Kidney (tissue), 14 donors: Measurements from ENCODE around the gene TCF15. TPM values are rescaled to one million over a fixed set of nuclear protein-coding genes. Genes with fewer than 3 reads are reported as not detected.

ENCODE experiments used
- DNase-seq, 5 donors: peaks; one replicate each; pipeline ENCODE4 v3.0.0-alpha.2; 2013 to 2020
- FAIRE-seq: peaks from 2 replicates; lab custom pipeline; 2012; peaks lifted over from hg19 to GRCh38; lab: Jason Lieb, UNC
- H3K27ac ChIP-seq, 2 donors: one replicate each; pipeline ENCODE4 v1.7.0; 2013; ENCODE audit warnings: low read depth in 2 of 2, low read length in 2 of 2, inconsistent platforms in 1 of 2
- H3K27me3 ChIP-seq: one replicate; pipeline ENCODE4 v1.7.1; 2013; ENCODE audit warnings: low read length, inconsistent platforms; ENCODE audit not compliant: control insufficient read depth, insufficient read depth
- H3K36me3 ChIP-seq, 3 donors: one replicate each; pipeline versions ENCODE4 v1.7.0 to v1.7.1; 2013; ENCODE audit warnings: low read length in 3 of 3, control low read depth in 1 of 3, inconsistent platforms in 1 of 3; ENCODE audit not compliant: insufficient read depth in 3 of 3, control insufficient read depth in 2 of 3
- H3K4me1 ChIP-seq, 3 donors: one replicate each; pipeline versions ENCODE4 v1.7.0 to v1.7.1; 2013; ENCODE audit warnings: low read length in 3 of 3, inconsistent platforms in 1 of 3, low read depth in 1 of 3; ENCODE audit not compliant: control insufficient read depth in 2 of 3, insufficient read depth in 2 of 3
- H3K4me3 ChIP-seq, 3 donors: one replicate each; pipeline versions ENCODE4 v1.7.0 to v1.8.1; 2013; ENCODE audit warnings: low read length in 3 of 3, control low read depth in 1 of 3, inconsistent platforms in 1 of 3
- H3K9ac ChIP-seq, 3 donors: one replicate each; pipeline versions ENCODE4 v1.7.0 to v1.7.1; 2013; ENCODE audit warnings: low read length in 3 of 3, control low read depth in 1 of 3, inconsistent platforms in 1 of 3
- H3K9me3 ChIP-seq, 3 donors: one replicate each; pipeline versions ENCODE4 v1.7.0 to v1.7.1; 2013; ENCODE audit warnings: low read length in 3 of 3, control low read depth in 1 of 3, inconsistent platforms in 1 of 3; ENCODE audit not compliant: control insufficient read depth in 2 of 3, insufficient read depth in 1 of 3
- intact Hi-C: fragments of 100-400 bp; cut with DNase I; formaldehyde crosslinking; loops from one replicate; pipeline ENCODE4 v1.11.1; 2022
- polyA plus RNA-seq: library from polyadenylated mRNA; stranded (reverse); fragments of 350-450 nt; fragmentation: Illumina TruSeq; extraction: RNeasy Lipid Tissue Mini Kit (QIAGEN cat#74804); gene quantifications from one replicate; pipeline ENCODE4 v1.2.3, GENCODE V29; 2014; ENCODE audit warnings: low read depth, low replicate concordance; ENCODE audit not compliant: insufficient read depth
- total RNA-seq: library from RNA; stranded (reverse); fragmentation: NEBNext Ultra II Directional; extraction: Animal tissue kit (Norgen Biotek cat#: 25700); gene quantifications from one replicate; pipeline ENCODE4 v1.2.1, GENCODE V29; 2021
- TF ChIP-seq, protein P1 (sequence below): IDR thresholded peaks from 3 replicates; pipeline ENCODE4 v1.5.1; 2012; ENCODE audit warnings: mild to moderate bottlenecking, moderate library complexity, borderline replicate concordance; ENCODE audit not compliant: insufficient read depth; ENCODE audit errors: extremely low read depth
- donor health status: control.
- donor health status: control.
- donor health status: control.
- donor health status: control.
- donor health status: control.
- donor health status: DM: yes; HTN: yes; CAD: no.
- donor health status: Normal renal cell carcinoma (clear cell type).

Gene TCF15
- total and polyA plus RNA-seq, 2 donors from 2014 or later: 0.63 to 1.6 TPM

DNA sequence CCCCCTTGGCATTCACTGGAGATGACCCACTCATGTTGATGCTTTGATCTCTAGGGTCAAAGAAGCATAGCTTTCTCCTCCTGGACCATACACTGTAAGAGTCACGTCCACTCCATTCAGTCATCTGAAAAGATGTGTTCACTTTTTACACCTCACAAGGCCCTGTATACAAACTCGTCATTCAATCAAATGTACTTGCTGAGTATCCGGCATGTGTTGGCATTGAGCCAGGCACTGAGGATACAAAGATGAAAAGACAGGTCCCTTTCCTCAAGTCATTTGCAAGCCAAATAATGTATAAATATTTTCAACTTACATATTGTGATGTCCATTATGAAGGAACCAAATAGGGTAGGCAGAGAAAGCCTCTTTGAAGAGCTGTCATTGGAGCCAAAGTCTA lies 34.0 kb downstream of the TCF15 start:
- H3K27me3 ChIP-seq: no peaks in the 10 kb centered on the region
- intact Hi-C loops: no loop called here
- H3K4me1 ChIP-seq: peaks cover 0 to 5% (median 0%) of the 10 kb centered on the region in 3 donors
- TF ChIP-seq, protein P1, sequence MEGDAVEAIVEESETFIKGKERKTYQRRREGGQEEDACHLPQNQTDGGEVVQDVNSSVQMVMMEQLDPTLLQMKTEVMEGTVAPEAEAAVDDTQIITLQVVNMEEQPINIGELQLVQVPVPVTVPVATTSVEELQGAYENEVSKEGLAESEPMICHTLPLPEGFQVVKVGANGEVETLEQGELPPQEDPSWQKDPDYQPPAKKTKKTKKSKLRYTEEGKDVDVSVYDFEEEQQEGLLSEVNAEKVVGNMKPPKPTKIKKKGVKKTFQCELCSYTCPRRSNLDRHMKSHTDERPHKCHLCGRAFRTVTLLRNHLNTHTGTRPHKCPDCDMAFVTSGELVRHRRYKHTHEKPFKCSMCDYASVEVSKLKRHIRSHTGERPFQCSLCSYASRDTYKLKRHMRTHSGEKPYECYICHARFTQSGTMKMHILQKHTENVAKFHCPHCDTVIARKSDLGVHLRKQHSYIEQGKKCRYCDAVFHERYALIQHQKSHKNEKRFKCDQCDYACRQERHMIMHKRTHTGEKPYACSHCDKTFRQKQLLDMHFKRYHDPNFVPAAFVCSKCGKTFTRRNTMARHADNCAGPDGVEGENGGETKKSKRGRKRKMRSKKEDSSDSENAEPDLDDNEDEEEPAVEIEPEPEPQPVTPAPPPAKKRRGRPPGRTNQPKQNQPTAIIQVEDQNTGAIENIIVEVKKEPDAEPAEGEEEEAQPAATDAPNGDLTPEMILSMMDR: no peak
- no peaks in the 10 kb centered on the region for H3K36me3 ChIP-seq
- no peaks in the 10 kb centered on the region for H3K9me3 ChIP-seq
- DNase-seq: no peak
- no peak overlapping the region for H3K9ac ChIP-seq
- FAIRE-seq: no peak
- no peak overlapping the region for H3K27ac ChIP-seq
- H3K4me3 ChIP-seq: no peak overlapping the region

- H3K9ac ChIP-seq: no peak overlapping the region
- no peak overlapping the region for H3K27ac ChIP-seq
- H3K36me3 ChIP-seq: no peaks in the 10 kb centered on the region
- H3K27me3 ChIP-seq: no peaks in the 10 kb centered on the region
- TF ChIP-seq, protein P1: no peak
- FAIRE-seq (no peak), DNase-seq (no peak)
- H3K4me1 ChIP-seq: peaks cover 0 to 5% (median 0%) of the 10 kb centered on the region in 3 donors
- no peaks in the 10 kb centered on the region for H3K9me3 ChIP-seq
- intact Hi-C loops: no loop called here
- no peak overlapping the region for H3K4me3 ChIP-seq
Observed at GRCh38 chr20:575230-575629, 34.9 kb downstream of the TCF15 start.

DNA sequence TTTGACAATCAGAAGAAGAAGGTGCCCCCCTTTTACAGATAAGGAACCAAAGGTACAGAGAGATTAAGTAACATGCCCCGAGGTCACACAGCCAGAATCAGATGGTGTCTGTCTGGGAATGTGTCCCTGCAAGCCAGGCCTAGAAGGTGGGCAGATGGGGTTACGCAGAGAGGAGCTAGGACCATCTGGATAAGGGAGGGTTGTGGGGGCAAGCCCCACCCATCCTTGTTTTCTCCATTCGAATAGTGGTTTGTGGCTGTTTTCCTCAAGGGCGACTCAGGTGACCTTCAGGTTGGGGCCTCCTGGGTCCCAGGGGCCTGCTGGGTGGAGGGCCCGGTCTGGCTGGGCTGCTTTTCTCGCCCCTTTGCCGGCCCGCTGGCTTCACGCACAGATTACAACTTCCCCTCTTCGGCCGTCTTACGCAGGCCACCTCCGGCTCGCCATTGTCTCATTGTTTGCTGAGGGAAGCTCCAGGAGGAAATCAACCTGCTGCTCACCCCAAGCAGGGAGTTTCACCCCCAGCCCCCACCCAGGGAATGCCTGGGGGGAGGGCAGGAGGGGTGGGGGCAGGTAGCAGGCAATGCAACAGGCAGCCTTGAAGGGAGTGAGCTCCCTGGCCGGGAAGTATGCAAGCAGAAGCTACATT lies 35.7 kb downstream of the TCF15 start:
- Histone ChIP-seq H3K36me3 (no peaks in the 10 kb centered on the region), H3K27ac (peak overlapping the region in 1 of 2 donors; percentile 59), H3K4me3 (no peak overlapping the region), H3K9me3 (no peaks in the 10 kb centered on the region), H3K27me3 (no peaks in the 10 kb centered on the region), H3K9ac (no peak overlapping the region), H3K4me1 (peaks cover 0 to 5% (median 0%) of the 10 kb centered on the region in 3 donors)
- FAIRE-seq (no peak), DNase-seq (no peak)
- intact Hi-C loops: no loop called here
- TF ChIP-seq, protein P1: no peak
